ENCODE results near the gene SMO. TPM values are rescaled to one million over a fixed set of nuclear protein-coding genes. Genes with fewer than 3 reads are reported as not detected.

The SMO gene
- total and polyA plus RNA-seq, 4 donors, result 2.9 to 16.3 (median 10.7) TPM

DNA sequence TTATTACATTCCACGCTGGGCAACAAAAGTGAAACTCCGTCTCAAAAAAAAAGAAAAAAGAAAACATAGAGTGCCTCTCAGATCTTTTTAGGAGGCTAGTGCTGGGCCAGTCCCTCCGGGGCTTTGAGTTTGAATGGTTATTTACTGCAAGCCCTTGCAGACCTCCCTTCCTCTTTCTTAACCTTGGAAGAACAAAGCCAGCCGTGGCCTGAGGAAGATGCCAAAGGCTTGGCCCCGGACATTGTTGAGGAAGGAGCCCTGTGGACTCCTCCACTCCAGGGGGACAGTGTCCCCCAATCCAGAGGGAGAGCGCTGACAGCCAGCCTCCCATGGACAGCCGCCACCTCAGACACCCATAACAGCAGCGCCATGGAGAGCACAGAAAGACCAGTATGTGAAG lies 38.9 kb upstream of the SMO start:
- Histone ChIP-seq H3K4me1 (ENCODE audit: control insufficient read depth in 4 of 4, insufficient read depth in 4 of 4, low read length in 3 of 4) (peaks cover 0 to 12% (median 8%) of the 10 kb centered on the region in 4 donors), H3K9me3 (ENCODE audit: control insufficient read depth in 4 of 4, low read length in 3 of 4) (no peaks in the 10 kb centered on the region), H3K27ac (ENCODE audit: low read depth in 1 of 2, low read length in 2 of 2) (no peak overlapping the region), H3K9ac (ENCODE audit: low read depth in 1 of 2, low read length in 2 of 2) (no peak overlapping the region), H3K27me3 (ENCODE audit: control insufficient read depth in 4 of 4, insufficient read depth in 4 of 4, low read length in 3 of 4) (no peaks in the 10 kb centered on the region), H3K36me3 (ENCODE audit: control insufficient read depth in 4 of 4, insufficient read depth in 3 of 4, low read depth in 1 of 4, low read length in 3 of 4) (no peaks in the 10 kb centered on the region), H3K4me3 (ENCODE audit: low read depth in 1 of 3, low read length in 3 of 3) (no peak overlapping the region)
- no peak for TF ChIP-seq RAD21 (IDR thresholded peaks at IDR 0.05)
- TF ChIP-seq, protein P1, sequence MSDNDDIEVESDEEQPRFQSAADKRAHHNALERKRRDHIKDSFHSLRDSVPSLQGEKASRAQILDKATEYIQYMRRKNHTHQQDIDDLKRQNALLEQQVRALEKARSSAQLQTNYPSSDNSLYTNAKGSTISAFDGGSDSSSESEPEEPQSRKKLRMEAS (IDR thresholded peaks at IDR 0.05), result no peak
- TF ChIP-seq YY1 (IDR thresholded peaks at IDR 0.05), result no peak
- TF ChIP-seq TAF1 (conservative IDR thresholded peaks at IDR 0.05), result no peak
- no peak for TF ChIP-seq EGR1 (IDR thresholded peaks at IDR 0.05; ENCODE audit: low read depth in 2 of 2)
- no peak for TF ChIP-seq NR2F2 (IDR thresholded peaks at IDR 0.05)
- no peak for TF ChIP-seq JUND (IDR thresholded peaks at IDR 0.05)
- TF ChIP-seq FOXA1 (IDR thresholded peaks at IDR 0.05), result no peak
- no peak for TF ChIP-seq SP1 (IDR thresholded peaks at IDR 0.05)
- WGBS, result 78% methylated on average over 8 of the region's 8 CpGs
- no peak for DNase-seq (ENCODE audit: low spot score)

DNA sequence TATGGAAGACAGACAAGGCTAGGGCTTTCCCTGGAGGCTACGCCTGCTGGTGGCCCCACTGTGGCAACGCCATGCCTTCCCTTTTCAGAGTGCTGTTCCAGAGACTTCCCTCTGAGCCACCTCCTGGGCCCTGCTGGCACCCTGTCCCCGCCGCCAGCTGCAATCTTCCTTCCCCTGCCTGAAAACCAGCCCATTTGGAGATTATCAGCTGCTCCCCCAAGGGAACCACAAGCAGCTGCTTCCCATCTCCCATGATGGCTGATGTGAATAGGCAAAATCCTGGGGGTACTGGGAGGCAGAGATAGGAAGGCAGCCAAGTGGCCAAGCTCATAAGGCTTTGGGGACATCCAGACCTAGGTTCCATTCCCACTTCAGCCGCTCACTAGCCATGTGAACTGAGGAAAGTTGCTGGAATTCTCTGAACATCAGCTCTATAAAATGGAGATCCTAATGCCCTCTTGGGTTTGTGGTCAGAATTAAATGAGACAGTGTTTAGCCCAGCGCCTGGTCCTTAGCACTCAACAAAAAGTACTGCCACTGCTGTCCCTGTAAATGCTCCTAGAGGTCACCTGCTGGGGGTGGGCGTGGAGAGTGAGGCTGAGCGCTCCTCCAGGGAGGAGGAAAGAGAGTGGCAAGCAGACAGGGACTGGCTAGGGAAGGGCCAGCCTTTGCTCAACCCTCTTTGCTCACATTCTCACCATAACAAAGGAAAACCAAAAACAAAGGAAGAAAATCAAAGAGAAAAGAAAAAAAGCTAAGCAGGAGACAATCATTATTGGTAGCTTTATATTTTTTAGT lies 38.0 kb upstream of the SMO start:
- Histone ChIP-seq H3K4me3 (ENCODE audit: low read depth in 1 of 3, low read length in 3 of 3) (no peak overlapping the region), H3K27me3 (ENCODE audit: control insufficient read depth in 4 of 4, insufficient read depth in 4 of 4, low read length in 3 of 4) (no peaks in the 10 kb centered on the region), H3K4me1 (ENCODE audit: control insufficient read depth in 4 of 4, insufficient read depth in 4 of 4, low read length in 3 of 4) (peaks cover 0 to 6% (median 4%) of the 10 kb centered on the region in 4 donors), H3K27ac (ENCODE audit: low read depth in 1 of 2, low read length in 2 of 2) (no peak overlapping the region), H3K9ac (ENCODE audit: low read depth in 1 of 2, low read length in 2 of 2) (no peak overlapping the region), H3K36me3 (ENCODE audit: control insufficient read depth in 4 of 4, insufficient read depth in 3 of 4, low read depth in 1 of 4, low read length in 3 of 4) (no peaks in the 10 kb centered on the region), H3K9me3 (ENCODE audit: control insufficient read depth in 4 of 4, low read length in 3 of 4) (no peaks in the 10 kb centered on the region)
- WGBS, result 86% methylated on average over 8 of the region's 8 CpGs
- no peak for TF ChIP-seq HNF4G (IDR thresholded peaks at IDR 0.05)
- TF ChIP-seq, protein P2, sequence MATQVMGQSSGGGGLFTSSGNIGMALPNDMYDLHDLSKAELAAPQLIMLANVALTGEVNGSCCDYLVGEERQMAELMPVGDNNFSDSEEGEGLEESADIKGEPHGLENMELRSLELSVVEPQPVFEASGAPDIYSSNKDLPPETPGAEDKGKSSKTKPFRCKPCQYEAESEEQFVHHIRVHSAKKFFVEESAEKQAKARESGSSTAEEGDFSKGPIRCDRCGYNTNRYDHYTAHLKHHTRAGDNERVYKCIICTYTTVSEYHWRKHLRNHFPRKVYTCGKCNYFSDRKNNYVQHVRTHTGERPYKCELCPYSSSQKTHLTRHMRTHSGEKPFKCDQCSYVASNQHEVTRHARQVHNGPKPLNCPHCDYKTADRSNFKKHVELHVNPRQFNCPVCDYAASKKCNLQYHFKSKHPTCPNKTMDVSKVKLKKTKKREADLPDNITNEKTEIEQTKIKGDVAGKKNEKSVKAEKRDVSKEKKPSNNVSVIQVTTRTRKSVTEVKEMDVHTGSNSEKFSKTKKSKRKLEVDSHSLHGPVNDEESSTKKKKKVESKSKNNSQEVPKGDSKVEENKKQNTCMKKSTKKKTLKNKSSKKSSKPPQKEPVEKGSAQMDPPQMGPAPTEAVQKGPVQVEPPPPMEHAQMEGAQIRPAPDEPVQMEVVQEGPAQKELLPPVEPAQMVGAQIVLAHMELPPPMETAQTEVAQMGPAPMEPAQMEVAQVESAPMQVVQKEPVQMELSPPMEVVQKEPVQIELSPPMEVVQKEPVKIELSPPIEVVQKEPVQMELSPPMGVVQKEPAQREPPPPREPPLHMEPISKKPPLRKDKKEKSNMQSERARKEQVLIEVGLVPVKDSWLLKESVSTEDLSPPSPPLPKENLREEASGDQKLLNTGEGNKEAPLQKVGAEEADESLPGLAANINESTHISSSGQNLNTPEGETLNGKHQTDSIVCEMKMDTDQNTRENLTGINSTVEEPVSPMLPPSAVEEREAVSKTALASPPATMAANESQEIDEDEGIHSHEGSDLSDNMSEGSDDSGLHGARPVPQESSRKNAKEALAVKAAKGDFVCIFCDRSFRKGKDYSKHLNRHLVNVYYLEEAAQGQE (IDR thresholded peaks at IDR 0.05), result no peak
- TF ChIP-seq GABPA (IDR thresholded peaks at IDR 0.05 in 1 of 2, conservative IDR thresholded peaks at IDR 0.05 in 1 of 2), result no peak
- no peak for TF ChIP-seq HNF4A (conservative IDR thresholded peaks at IDR 0.05)
- DNase-seq (ENCODE audit: low spot score), result no peak

DNA sequence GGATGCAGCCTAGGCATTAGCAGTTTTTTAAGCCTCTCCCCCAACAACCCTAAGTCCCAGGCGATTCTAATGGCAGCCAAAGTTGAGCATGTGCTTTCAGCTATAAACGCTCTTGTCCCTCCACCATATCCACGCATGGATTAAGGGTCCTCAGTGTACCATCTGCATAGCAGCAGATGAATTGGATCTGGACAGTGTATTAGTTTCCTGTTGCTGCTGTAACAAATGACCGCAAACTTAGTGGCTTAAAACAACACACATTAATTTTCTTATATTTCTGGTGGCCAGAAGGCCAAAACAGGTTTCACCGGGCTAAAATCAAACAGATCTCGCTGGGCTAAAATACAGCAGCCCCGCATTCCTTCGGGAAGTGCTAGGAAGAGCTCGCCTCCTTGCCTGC lies 30.8 kb upstream of the SMO start:
- Histone ChIP-seq H3K9me3 (ENCODE audit: control insufficient read depth in 4 of 4, low read length in 3 of 4) (no peaks in the 10 kb centered on the region), H3K27me3 (ENCODE audit: control insufficient read depth in 4 of 4, insufficient read depth in 4 of 4, low read length in 3 of 4) (no peaks in the 10 kb centered on the region), H3K9ac (ENCODE audit: low read depth in 1 of 2, low read length in 2 of 2) (no peak overlapping the region), H3K4me3 (ENCODE audit: low read depth in 1 of 3, low read length in 3 of 3) (no peak overlapping the region), H3K36me3 (ENCODE audit: control insufficient read depth in 4 of 4, insufficient read depth in 3 of 4, low read depth in 1 of 4, low read length in 3 of 4) (peaks cover 0 to 3% (median 0%) of the 10 kb centered on the region in 4 donors), H3K4me1 (ENCODE audit: control insufficient read depth in 4 of 4, insufficient read depth in 4 of 4, low read length in 3 of 4) (peaks cover 0 to 3% (median 0%) of the 10 kb centered on the region in 4 donors), H3K27ac (ENCODE audit: low read depth in 1 of 2, low read length in 2 of 2) (no peak overlapping the region)
- DNase-seq (ENCODE audit: low spot score), result no peak
- 98% methylated on average over 9 of the region's 9 CpGs for WGBS
- no peak for TF ChIP-seq EGR1 (IDR thresholded peaks at IDR 0.05; ENCODE audit: low read depth in 2 of 2)
- TF ChIP-seq RAD21 (IDR thresholded peaks at IDR 0.05), result no peak
- TF ChIP-seq FOXA2 (IDR thresholded peaks at IDR 0.05), result no peak
- no peak for TF ChIP-seq HNF4G (IDR thresholded peaks at IDR 0.05)
- TF ChIP-seq FOXA1 (IDR thresholded peaks at IDR 0.05), result no peak
- TF ChIP-seq, protein P1 (IDR thresholded peaks at IDR 0.05), result no peak
- no peak for TF ChIP-seq NR2F2 (IDR thresholded peaks at IDR 0.05)
- no peak for TF ChIP-seq RXRA (IDR thresholded peaks at IDR 0.05)

Measured in liver (tissue), 9 donors.